SU-DHL-6 (cell line): ENCODE results near the gene SIRPA.

ENCODE experiments used
- H2AFZ ChIP-seq: fragments of 200-600 bp; sonication (generic); 2 replicates; pipeline ENCODE4 v1.6.1; 2014; ENCODE audit warnings: low read depth, mild to moderate bottlenecking, moderate library complexity, mixed read lengths, antibody characterized with exemption, low read length; ENCODE audit not compliant: severe bottlenecking
- H3F3A ChIP-seq: fragments of 200-600 bp; shearing (Covaris generic); 2 replicates; pipeline ENCODE4 v1.6.0; 2016; ENCODE audit warnings: antibody characterized with exemption, mild to moderate bottlenecking; ENCODE audit not compliant: insufficient read depth
- H3K27ac ChIP-seq: fragments of 200-600 bp; sonication (generic); 2 replicates; pipeline ENCODE4 v1.5.1; 2016; ENCODE audit warnings: low read depth, mild to moderate bottlenecking, low read length, moderate library complexity, mixed read lengths
- H3K27me3 ChIP-seq: fragments of 200-600 bp; sonication (generic), shearing (Covaris generic); 2 replicates; pipeline ENCODE4 v1.6.0; 2014; ENCODE audit warnings: mild to moderate bottlenecking, low read length
- H3K36me3 ChIP-seq: fragments of 200-600 bp; sonication (generic); 2 replicates; pipeline ENCODE4 v1.6.1; 2014; ENCODE audit warnings: mild to moderate bottlenecking, low read length, mixed read lengths
- H3K4me2 ChIP-seq: fragments of 300-600, 200-600 bp; shearing (Covaris generic), sonication (generic); 2 replicates; pipeline ENCODE4 v1.6.0; 2014; ENCODE audit warnings: low read length, low read depth, mild to moderate bottlenecking; ENCODE audit not compliant: poor library complexity, severe bottlenecking
- H3K4me3 ChIP-seq: fragments of 200-600 bp; sonication (generic); 2 replicates; pipeline ENCODE4 v1.5.1; 2014; ENCODE audit warnings: antibody characterized with exemption, low read length, mild to moderate bottlenecking, mixed read lengths; ENCODE audit not compliant: insufficient read depth, poor library complexity, severe bottlenecking
- H3K79me2 ChIP-seq: fragments of 200-600 bp; sonication (generic); 2 replicates; pipeline ENCODE4 v1.6.1; 2014; ENCODE audit warnings: mild to moderate bottlenecking, low read length, moderate library complexity; ENCODE audit not compliant: insufficient read depth
- H3K9ac ChIP-seq: fragments of 200-600 bp; sonication (generic); 2 replicates; pipeline ENCODE4 v1.7.0; 2014; ENCODE audit warnings: mild to moderate bottlenecking, low read length
- H3K9me2 ChIP-seq: fragments of 200-600 bp; sonication (generic); replicated peaks from 2 replicates; pipeline ENCODE4 v1.6.1; 2014; ENCODE audit warnings: low read length; ENCODE audit not compliant: insufficient read depth
- H3K9me3 ChIP-seq: fragments of 200-600 bp; sonication (generic); 2 replicates; pipeline ENCODE4 v1.6.1; 2014; ENCODE audit warnings: low read length, mixed read lengths; ENCODE audit not compliant: insufficient read depth
- H4K20me1 ChIP-seq: fragments of 200-600 bp; sonication (generic); 2 replicates; pipeline ENCODE4 v1.6.1; 2014; ENCODE audit warnings: low read depth, mild to moderate bottlenecking, antibody characterized with exemption, low read length, moderate library complexity, mixed read lengths
- EZH2phosphoT487 ChIP-seq: fragments of 200-600 bp; sonication (generic), shearing (Covaris generic); conservative IDR thresholded peaks from 2 replicates; pipeline ENCODE4 v1.6.1; 2018; ENCODE audit warnings: mild to moderate bottlenecking, antibody characterized with exemption, low read length, moderate library complexity, mixed read lengths
- TF ChIP-seq, protein P1 (sequence below): fragments of 200-600 bp; sonication (generic); IDR thresholded peaks from one replicate; pipeline ENCODE4 v1.5.1; 2017; ENCODE audit warnings: antibody characterized with exemption, mild to moderate bottlenecking, low read length, moderate library complexity; ENCODE audit not compliant: insufficient read depth, poor library complexity, severe bottlenecking

Gene SIRPA

DNA sequence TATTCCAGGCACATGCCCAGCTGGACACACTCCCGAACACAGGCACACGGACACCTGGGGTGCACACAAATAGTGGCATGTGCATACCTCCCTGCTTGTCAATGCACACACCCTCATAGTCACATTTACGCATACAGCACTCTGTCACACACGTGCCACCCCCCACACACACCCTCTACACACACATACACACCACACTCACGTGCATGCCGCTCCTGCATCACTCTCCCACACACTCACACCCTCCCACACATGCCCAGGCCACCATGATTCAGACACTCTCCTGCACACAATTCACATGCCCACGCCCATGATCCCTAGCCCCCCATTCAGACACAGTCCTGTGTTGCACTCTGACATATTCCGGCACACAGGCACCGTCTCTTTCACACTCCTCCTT is 13.0 kb downstream of the SIRPA start:
- no peak overlapping the region for H3K4me3 ChIP-seq
- H3K9me3 ChIP-seq = no peaks in the 10 kb centered on the region
- no peaks in the 10 kb centered on the region for H3K36me3 ChIP-seq
- H4K20me1 ChIP-seq = no peaks in the 10 kb centered on the region
- no peaks in the 10 kb centered on the region for H3F3A ChIP-seq
- no peak overlapping the region for H3K4me2 ChIP-seq
- no peaks in the 10 kb centered on the region for H3K9me2 ChIP-seq
- no peaks in the 10 kb centered on the region for H3K27me3 ChIP-seq
- H2AFZ ChIP-seq = no peak overlapping the region
- no peak for TF ChIP-seq EZH2phosphoT487
- TF ChIP-seq, protein P1, sequence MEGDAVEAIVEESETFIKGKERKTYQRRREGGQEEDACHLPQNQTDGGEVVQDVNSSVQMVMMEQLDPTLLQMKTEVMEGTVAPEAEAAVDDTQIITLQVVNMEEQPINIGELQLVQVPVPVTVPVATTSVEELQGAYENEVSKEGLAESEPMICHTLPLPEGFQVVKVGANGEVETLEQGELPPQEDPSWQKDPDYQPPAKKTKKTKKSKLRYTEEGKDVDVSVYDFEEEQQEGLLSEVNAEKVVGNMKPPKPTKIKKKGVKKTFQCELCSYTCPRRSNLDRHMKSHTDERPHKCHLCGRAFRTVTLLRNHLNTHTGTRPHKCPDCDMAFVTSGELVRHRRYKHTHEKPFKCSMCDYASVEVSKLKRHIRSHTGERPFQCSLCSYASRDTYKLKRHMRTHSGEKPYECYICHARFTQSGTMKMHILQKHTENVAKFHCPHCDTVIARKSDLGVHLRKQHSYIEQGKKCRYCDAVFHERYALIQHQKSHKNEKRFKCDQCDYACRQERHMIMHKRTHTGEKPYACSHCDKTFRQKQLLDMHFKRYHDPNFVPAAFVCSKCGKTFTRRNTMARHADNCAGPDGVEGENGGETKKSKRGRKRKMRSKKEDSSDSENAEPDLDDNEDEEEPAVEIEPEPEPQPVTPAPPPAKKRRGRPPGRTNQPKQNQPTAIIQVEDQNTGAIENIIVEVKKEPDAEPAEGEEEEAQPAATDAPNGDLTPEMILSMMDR = no peak
- no peaks in the 10 kb centered on the region for H3K79me2 ChIP-seq
- H3K27ac ChIP-seq = no peak overlapping the region
- no peak overlapping the region for H3K9ac ChIP-seq

DNA sequence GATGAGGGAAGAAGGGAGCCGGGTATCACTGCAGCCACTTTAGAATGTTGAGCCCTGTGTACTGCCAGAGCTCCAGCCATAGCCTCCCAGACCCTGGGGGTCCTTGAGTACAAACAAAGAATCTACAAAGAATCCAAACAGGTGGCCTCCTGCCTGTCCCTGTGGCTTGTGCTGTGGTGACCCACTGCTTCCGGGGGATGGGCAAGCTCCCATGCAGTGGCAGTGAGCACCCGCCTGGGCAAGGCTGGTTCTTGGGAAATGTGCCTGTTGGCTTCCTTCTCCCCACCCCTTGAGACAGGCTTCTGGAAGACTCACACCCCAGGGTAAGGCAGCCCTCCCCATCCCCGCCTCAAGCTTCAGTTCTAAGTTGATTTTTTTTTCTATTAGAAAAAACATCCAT is 13.9 kb downstream of the SIRPA start:
- Histone ChIP-seq H3K79me2 (no peaks in the 10 kb centered on the region), H3K4me3 (no peak overlapping the region), H3K36me3 (no peaks in the 10 kb centered on the region), H2AFZ (no peak overlapping the region), H3K27me3 (no peaks in the 10 kb centered on the region), H3K4me2 (no peak overlapping the region), H3K27ac (no peak overlapping the region), H3F3A (no peaks in the 10 kb centered on the region), H3K9me3 (no peaks in the 10 kb centered on the region), H4K20me1 (no peaks in the 10 kb centered on the region), H3K9me2 (no peaks in the 10 kb centered on the region), H3K9ac (no peak overlapping the region)
- no peak for TF ChIP-seq EZH2phosphoT487
- TF ChIP-seq, protein P1 = no peak

GRCh38 chr20:1911536-1911935 is 16.3 kb downstream of the SIRPA start:
- no peak for TF ChIP-seq EZH2phosphoT487
- TF ChIP-seq, protein P1 = no peak
- Histone ChIP-seq H4K20me1 (no peaks in the 10 kb centered on the region), H3K9ac (no peak overlapping the region), H3F3A (no peaks in the 10 kb centered on the region), H3K27ac (no peak overlapping the region), H3K9me2 (no peaks in the 10 kb centered on the region), H3K4me3 (no peak overlapping the region), H3K27me3 (no peaks in the 10 kb centered on the region), H3K9me3 (no peaks in the 10 kb centered on the region), H2AFZ (no peak overlapping the region), H3K4me2 (no peak overlapping the region), H3K36me3 (no peaks in the 10 kb centered on the region), H3K79me2 (no peaks in the 10 kb centered on the region)
